ENCODE results near the gene ZC3H8.
"Not testable (repeated sequence)": the region's sequence is repeated elsewhere in the genome, so short reads cannot be mapped to it uniquely, and the experiment has no call there.

ZC3H8 gene

DNA sequence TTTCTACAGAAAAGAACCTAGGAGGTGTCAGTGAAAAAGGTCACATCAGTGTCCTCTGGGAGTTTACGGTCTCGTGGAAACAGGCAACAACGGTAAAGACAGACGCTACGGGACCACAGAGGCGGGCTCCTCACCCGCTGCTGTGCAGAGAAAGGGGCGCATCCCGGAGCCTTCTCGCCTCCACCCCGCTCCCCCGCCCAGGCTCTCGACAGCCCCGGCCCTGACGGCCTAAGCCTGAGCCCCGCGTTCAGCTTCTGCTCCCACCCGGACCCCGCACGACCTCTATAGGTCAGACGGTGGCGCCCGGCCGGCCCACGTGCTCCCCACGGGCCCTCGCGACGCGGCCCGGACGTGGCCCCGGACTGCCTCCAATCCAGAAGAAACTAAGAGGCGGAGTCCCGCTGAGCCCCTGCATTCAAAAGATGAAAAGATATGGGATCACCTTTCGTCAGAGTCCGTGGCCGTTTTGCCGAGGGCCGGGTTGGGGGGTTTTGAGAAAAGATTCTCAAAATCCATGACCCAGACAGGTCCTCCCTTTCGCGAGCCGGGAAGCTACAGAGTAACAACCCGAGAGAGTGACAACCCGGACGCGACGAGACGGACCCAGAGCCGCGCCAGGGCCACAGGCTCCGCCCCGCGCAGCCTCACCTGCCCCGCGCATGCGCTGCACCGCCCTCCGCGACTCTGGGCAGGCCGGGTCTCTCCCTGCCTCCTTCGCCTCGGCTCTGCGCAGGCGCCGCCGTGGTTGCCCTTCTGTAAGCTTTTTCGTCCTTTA, at the start of gene ZC3H8:
TSS of gene ZC3H8 (minus strand) at position 577 of the 775 bp plus-strand sequence. CDS start at position 516, 61 bp downstream.
- peak; percentile 97 for DNase-seq

DNA sequence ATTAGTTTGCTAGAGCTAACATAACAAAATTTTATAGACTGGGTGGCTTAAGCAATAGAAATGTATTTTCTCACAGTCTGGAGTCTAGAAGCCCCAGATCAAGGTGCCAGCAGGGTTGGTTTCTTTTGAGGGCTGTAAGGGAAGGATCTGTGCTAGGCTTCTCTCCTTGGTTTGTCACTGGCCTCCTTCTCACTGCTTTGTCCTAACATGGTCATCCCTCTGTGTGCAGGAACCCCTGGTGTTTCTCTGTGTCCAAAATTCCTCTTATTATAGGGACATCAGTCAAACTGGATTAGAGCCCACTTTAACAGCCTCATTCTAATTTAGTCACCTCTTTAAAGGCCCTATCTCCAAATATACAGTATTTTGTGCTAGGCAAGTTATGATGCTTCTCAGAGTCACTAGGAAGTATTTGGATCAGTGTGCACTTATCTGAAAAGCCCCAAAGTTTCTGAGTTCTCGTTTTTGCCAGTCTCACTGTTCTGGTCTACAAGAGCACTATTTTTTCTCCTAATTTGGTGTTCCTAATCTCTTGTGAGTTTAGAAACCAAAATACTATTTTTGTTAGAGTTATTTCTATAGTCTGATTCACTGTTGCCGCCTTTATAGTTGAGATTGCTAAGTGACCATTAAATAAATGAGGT, 49.6 kb upstream of the ZC3H8 start:
- DNase-seq: peak; percentile 37

DNA sequence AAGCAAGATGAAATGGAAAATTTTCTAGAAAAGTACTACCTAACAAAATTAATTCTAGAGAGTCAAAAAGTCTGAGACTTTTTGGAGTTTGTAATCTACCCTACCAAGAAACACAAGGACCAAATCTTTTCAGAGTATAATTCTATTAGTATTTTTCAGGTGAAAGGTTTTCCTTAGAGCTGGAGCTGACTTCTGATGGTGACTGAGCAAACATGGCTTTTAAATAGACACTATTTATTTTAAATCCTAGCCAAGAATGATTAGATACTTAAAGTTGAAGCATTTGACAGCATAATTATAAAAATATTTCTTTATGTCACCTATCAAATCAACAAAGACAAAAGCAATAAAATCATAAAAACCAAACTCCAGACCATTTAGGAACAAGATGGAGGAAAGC, 47.1 kb upstream of the ZC3H8 start:
- no peak for DNase-seq

DNA sequence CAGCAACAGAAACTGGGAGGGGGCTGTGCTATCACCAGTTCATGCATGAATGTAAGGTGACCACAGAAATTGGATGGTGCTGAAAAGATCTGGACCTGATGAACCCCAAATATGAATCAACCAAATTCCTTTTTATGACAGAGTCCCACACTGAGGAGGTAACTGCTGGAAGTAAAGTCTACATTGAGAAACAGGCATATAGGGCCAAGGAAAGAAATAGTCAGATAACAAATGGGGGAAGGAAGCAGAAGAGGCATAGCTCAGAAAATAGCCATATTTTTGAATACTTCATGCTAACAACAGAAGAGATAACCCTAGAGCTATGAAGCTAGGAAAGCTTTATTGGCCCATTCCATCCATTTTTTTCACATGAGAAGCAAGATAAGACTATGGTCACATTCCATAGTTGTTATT, 46.3 kb upstream of the ZC3H8 start:
- peak; percentile 52 for DNase-seq

DNA sequence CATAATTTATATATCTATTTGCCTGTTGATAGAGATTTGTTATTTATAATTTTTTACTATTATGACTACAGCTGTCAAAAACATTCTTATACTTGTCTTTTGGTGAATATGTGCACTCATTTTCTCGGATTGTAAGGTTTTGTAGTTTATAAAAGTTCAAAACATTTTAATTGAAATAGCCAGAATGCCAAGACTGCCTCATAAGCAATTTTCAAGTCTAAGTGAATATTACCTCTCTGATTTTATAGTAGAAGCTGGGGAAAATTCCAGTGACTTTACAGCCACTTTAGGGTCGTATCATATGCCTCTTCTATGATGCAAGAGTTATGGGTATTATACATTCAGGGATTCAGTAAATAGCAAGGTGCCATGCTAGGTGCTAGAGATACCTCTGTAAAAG, 41.6 kb upstream of the ZC3H8 start:
- no peak for DNase-seq

DNA sequence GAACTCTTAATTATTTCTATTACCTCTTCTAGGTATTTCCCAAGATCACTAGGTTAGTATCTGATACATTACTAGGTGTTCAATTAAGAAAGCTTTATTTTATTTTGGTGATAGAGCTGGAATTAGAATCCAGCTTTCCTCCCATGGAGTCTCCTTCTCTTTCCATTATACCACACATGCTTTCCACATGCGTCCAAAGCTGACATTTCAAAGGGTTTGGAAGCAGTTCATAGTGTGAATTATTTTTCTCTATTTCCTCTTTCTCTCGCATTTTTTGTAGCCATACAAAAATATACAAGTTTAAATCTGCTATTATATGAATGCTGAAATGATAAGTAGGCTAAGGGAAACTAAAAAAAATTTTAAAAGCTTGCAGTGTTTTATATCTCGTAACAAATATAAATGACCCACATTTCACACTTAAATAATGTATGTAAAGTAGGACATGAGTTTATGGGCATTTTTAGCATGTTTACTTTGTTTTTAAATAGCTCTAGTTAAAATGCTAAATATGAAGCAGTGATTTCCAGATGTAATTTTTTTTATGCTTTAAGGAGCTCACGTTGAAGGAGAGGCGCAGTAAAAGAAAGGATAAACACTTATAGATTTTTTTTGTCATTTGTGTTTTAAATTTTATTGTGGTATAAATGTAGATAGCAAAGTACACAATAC, 40.7 kb upstream of the ZC3H8 start:
- no peak for DNase-seq

DNA sequence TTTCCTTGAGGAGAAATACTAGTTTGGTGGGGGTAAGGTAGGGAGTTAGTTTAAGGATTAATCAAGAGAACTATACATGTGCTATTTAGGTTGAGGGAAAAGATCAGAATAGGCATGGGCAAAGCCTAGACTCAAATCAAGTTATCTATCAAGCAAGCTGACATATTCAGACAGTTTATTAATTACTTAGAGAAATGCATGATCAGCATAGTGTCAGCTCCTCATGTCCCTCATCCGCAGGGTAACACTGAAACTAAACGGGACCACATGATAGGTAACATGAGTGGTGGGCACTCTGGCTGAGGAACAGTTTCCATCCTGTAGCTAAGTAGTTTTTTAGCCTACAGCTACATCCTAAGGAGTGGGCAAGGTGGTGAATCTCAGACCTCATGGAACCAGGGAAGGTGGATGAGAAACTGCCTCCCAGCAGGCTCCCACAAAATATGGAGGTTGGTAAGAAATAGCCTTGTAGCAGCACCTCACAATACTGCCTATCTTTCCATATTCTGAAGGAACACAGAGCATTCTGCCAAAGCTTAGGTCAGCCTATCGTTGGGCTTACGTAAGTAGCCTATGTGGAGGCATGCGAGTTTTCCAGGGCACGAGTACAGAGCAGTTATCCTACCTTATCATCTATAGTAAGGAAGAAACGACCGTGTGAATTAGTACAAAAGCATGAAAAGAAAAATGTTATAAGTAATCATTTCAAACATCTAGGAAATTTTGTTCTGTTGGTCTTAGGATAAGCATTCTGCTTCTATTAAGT, 39.0 kb upstream of the ZC3H8 start:
- DNase-seq: no peak

DNA sequence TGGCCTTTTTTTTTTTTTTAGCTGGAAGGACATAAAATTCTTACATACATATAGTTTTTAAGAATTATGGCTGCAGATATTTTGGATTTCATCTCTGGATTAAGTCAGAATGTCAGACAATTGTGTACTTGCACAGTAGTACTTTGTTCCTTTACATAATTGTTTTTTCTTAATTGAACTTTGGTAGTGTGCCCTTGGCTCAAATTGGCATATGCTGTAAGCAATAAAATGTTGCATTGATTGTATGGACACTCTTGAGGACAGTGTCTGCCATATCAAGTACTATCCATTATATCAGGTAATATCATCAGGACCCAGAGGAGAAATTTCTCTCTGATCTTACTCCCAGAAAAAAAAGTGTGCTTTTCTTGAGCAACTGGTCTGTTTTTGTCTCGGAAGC, 35.8 kb upstream of the ZC3H8 start:
- no peak for DNase-seq

DNA sequence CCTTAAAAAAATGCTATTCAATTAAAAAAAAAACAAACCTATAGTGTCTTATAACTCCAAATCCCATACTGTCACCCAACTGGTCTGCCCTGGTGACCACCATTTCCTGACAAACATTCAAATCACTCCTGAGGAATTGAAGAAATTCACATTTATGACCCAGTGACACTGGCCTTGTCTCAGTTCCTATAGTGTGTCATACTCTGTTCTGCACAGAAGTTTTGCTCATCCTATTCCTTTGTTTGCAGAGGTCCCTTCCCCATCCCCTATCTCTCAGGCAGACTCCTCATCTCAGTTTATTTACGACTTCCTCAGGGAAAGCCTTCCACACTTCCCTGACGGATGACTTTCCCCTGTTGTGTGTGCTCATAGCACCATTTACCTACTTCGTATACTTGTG, 35.2 kb upstream of the ZC3H8 start:
- DNase-seq: no peak

DNA sequence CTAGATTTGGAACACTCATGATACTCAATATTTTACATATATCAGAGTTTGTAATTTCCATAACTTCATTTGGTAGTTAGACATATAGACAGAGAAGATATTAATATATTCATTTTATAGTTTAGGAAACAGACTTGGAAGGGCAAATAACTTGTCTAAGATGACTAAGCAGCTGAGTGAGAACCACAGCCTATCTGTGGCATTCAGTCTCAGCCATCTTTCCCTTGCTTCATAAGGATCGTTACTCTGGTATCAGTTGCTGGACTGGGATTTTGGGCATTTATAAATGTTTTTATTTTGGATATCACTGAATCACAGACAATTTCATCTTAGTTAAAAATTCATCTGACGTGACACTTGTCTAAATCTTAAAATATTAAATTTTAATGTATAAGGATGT, 28.7 kb upstream of the ZC3H8 start:
- not testable (repeated sequence) for DNase-seq

DNA sequence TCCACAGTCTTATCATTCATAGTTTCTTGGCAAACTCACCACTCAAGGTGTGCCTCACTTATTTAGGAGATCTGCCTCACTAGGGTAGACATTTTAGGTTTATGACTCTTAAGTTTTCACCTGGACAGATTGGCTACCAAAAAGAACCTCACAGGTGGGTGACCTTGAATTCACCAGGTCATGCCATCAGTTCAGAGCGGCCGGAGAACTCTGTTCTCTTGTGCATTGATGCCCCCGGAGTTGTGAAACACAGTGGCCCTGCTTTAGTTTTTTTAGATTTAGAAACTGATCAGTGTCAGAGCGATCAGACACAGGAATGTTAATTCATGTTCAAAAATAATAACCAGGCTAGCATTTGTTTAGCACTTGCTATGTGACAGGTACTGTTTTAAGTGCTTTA, 27.2 kb upstream of the ZC3H8 start:
- not testable (repeated sequence) for DNase-seq

DNA sequence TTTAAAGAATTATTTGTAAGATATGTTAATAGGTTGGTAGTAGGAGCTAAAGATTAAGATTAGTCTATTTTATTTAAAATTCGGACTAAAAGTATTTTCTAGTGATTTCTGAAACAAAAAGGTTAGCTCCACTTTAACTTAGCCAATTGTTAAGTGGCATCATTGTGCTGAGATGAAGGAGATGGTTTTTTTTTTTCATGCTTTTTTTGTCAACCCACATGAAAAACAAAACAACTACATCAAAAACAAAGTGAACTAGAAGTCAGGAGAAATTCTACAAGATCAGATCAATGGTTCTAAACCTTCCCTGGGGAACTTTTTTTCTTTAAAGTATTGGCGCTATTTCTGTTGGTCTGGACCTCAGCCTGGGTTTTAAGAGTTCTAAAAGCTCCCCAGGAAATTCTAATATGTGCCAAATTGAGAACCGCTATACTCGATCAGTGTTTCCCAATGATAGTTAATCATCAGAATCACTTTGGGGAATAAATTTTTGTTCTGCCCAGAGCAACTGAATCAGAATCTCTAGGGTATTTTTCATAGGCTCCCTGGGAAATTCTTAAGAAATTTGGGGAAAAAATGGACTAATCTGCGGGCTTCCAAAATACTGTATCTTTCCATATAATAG, 22.9 kb upstream of the ZC3H8 start:
- DNase-seq: no peak

DNA sequence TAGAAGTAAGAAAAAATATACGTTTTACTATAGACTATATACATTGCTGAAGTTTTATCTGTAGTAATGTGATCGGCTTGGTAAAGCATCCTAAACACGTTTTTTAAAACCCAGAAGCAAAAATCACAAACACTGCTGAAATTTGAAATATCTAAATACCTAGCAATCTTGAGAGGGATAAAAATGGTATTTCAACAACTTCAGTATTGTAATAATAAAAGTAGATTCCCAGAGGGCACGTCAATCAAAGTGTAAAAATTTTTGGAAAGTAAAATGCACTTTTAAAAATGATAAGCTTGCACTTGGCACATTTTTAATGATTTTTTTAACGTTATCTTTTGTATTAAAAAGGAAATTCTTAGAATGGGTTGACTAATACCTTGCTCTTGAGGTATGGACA, 22.1 kb upstream of the ZC3H8 start:
- DNase-seq: no peak

DNA sequence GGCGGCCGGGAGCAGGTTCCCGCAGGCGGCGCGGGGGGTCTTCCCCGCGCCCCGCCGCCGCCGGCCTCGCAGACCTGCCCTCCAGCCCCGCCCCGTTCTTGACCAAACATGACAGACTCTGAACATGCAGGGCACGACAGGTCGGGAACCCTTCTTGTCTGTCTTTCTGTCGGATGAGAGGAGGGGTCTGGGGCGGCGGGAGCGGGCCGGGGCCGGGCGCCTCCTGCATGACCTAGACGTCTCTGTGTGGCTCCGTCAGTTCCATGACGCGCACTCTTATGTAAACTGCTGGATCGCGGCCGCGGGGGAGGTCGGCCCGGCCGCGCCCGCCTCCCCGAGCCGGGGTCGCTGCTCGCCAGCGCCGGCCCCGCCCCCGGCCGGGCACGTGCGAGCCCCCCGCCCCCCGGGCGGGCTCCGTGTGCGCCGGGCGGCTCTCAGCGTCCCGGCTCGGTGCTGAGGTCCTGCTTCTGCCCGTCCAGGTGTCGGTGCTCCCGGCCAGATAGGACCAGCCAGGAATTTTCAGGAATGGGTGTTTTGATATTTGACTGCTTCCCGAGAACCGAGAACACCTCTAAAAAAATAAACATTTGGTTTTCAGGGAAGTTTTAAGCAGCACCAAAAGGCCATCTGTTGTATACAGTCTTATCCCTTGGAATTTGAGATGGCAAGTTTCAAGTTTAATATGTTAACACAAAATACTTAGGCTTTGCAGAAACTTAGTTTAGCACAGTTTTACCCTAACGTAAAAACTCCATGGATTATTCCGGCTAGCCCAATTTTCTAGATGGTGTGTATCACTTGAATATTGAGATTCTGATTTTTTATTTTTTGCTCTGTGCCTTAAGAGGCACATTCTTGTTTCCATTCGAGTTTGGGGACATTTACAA, 21.3 kb upstream of the ZC3H8 start:
- DNase-seq: peak; percentile 94

DNA sequence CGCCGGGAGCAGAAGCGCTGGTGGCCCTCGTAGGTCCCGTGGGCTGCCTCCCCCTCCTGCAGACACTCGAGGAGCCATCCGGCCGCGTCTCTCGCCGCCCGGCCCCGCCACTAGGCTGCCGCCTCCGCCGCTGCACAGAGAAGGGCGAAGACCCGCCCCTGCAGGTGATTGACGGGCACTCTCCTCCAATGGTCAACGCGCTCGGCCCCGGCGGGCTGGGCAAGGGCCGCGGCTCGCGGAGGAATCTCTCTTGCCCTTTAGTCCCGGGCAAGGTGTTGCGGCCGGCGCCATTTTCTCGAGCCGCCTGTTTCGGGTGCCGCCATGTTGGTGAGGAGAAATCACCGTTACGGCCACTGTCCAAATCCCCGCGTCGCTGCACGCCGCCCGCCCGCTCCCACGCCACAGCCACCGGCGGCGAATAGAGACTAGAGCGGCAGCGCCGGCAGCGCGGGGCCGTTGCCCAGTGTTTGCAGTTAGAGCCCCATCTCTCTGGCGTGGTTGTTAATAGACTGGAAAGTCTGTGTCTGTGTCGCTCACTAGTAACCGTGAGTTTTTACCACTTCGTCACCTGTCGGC, 20.6 kb upstream of the ZC3H8 start, which contains the start of gene ZC3H6:
TSS of gene ZC3H6 (plus strand) at position 287 of the 576 bp plus-strand sequence. CDS start 398 bp downstream, outside the sequence.
- DNase-seq: peak; percentile 98

DNA sequence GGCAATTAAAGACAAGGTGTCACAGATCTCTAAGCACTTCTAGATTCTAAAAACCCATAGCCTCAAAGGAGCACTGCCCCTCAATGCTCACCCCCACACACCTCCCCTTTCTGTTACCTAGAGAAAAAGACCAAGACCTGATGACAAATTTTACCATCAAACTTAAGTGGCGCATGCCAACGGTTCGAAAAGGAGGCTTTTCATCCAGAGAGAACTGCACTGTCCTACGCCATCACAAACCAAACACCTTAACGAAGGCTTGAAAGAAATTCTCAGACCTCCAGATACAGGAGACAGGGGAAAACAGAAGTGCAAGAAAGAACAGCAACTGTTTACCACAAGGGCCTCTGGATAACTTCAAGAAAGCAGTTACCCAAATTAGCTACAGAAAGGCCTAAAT, 18.5 kb upstream of the ZC3H8 start:
- DNase-seq: no peak

DNA sequence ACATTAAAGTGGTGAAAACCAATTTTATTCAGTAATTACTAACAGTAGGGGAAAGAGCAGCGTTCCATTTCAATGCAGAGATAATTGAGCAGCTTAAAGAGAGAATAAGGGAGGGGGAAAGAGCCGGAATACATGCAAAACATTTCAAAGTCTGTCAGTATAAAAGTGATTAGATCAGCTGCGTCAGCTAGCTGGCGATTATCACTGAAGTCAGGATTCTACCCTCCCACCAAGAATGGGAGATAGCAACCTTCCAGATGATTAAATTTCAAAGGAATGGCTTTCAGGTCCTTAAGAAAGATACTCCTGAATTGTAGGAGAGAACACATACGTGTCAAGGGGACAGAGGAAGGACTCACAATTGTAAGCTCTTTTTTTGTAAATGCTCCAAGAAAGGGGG, 17.8 kb upstream of the ZC3H8 start:
- DNase-seq: no peak

DNA sequence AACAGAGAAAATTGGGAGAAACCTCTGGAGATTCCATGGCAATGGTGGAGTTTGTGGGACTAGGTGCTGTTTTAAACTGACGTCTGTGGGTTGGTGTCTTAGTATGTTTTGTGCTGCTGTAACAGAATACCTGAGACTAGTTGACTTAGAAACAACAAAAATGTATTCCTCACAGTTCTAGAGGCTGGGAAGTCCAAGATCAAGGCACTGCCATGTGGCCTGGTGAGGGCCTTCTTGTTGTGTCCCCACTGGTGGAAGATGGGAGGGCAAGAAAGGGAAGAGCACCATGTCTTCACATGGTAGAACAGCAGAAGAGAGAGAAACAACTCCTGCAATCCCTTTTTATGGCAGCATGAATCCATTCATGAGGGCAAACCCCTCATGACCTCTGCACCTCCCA, 13.7 kb upstream of the ZC3H8 start:
- no peak for DNase-seq

DNA sequence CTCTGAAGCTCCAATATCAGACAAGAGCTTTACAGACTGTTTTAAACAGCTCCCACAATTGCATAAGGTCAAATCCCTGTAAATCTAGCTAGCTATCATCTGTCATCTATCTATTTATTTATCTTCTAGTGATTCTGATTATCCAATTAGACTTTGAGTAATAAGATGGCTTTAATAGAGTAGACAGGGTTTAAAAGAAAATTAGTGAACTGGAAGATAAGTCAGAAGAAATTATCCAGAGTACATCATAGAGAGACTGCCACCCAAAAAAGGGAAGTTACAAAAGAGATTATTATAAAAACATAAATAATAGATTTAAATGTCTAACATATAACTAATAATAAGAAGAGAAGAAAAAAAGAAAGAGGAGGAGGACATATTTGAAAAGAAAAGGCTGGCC, 8.0 kb upstream of the ZC3H8 start:
- no peak for DNase-seq

DNA sequence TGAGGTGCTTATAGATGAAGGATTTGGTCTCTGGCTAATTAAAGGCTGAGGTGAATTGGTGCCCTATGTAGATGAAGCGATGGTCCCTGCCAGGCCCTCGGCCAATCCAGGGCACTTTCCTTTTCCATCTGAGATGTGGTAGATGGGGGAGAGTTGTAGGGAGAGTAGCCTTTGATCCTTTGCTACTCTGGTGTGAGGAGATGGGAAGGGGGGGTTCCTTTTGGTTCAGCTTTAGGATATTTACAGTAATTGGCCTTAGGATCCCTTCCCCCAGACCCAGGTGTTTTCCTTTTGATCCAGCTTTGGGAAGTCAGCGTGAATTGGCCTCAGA, 5.4 kb upstream of the ZC3H8 start:
- DNase-seq: no peak
